K562 (cell line): ENCODE measurements around the gene C10orf95.

Experiments
- CTCF ChIP-seq, 3 experiments: IDR thresholded peaks in 2 of 3; conservative IDR thresholded peaks in 1 of 3; 2 replicates each; pipeline ENCODE4 v1.5.1; 2011 to 2012; ENCODE audit warnings: low read length in 3 of 3, mild to moderate bottlenecking in 3 of 3, control low read depth in 2 of 3, improper control_type of control experiment in 1 of 3, inconsistent platforms in 1 of 3, low read depth in 1 of 3, mixed read lengths in 1 of 3, moderate library complexity in 1 of 3; ENCODE audit not compliant: insufficient read depth in 2 of 3
- EP300 ChIP-seq: IDR thresholded peaks from 2 replicates; pipeline ENCODE4 v1.6.1; 2012; ENCODE audit warnings: low read length, improper control_type of control experiment
- ETV5 ChIP-seq: sonication (generic); formaldehyde crosslinking; IDR thresholded peaks from 2 replicates; pipeline ENCODE4 v1.4.0; 2020; ENCODE audit warnings: low read depth, mild to moderate bottlenecking, missing genetic modification reagents
- ETV6 ChIP-seq, 3 experiments: fragments of 150-350 bp in 1 of 3; sonication (generic) in 1 of 3; formaldehyde crosslinking in 1 of 3; IDR thresholded peaks; 2 replicates each; pipeline versions ENCODE4 v1.6.1 to v1.8.0; 2014 to 2022; ENCODE audit warnings: borderline replicate concordance in 2 of 3, low read depth in 2 of 3, antibody characterized with exemption in 1 of 3, low read length in 1 of 3, mild to moderate bottlenecking in 1 of 3, missing genetic modification reagents in 1 of 3
- HDAC6 ChIP-seq: IDR thresholded peaks from 2 replicates; pipeline ENCODE4 v1.6.1; 2012; ENCODE audit warnings: low read depth, mild to moderate bottlenecking, control low read depth, inconsistent platforms, low read length, moderate library complexity
- HDGF ChIP-seq: fragments of 450-650 bp; IDR thresholded peaks from 2 replicates; pipeline ENCODE4 v1.6.1; 2016
- HMG20B ChIP-seq: fragments of 250-450 bp; sonication (Bioruptor Pico); IDR thresholded peaks from 2 replicates; pipeline ENCODE4 v1.5.0; 2021; ENCODE audit warnings: mild to moderate bottlenecking
- NELFE ChIP-seq: IDR thresholded peaks from 2 replicates; pipeline ENCODE4 v1.6.1; 2011; ENCODE audit warnings: mild to moderate bottlenecking; ENCODE audit not compliant: insufficient read depth, insufficient read length
- NFRKB ChIP-seq: fragments of 450-650 bp; IDR thresholded peaks from 2 replicates; pipeline ENCODE4 v1.6.1; 2016; ENCODE audit warnings: low read depth
- NR3C1 ChIP-seq: sonication (generic); formaldehyde crosslinking; IDR thresholded peaks from 2 replicates; pipeline ENCODE4 v1.8.1; 2022; ENCODE audit warnings: missing genetic modification reagents
- POLR2A ChIP-seq: fragments of 450-650 bp; conservative IDR thresholded peaks from 2 replicates; pipeline ENCODE4 v1.6.1; 2016
- RFX5 ChIP-seq: IDR thresholded peaks from 2 replicates; pipeline ENCODE4 v1.6.1; 2011; ENCODE audit warnings: low read depth, mild to moderate bottlenecking, improper control_type of control experiment, low read length
- USF1 ChIP-seq: sonication (generic); formaldehyde crosslinking; IDR thresholded peaks from 2 replicates; pipeline ENCODE4 v1.9.0; 2022; ENCODE audit warnings: mild to moderate bottlenecking, missing genetic modification reagents
- ZNF239 ChIP-seq: fragments of 250-450 bp; sonication (Bioruptor Pico); IDR thresholded peaks from 2 replicates; pipeline ENCODE4 v1.4.0; 2020; ENCODE audit warnings: mild to moderate bottlenecking

DNA sequence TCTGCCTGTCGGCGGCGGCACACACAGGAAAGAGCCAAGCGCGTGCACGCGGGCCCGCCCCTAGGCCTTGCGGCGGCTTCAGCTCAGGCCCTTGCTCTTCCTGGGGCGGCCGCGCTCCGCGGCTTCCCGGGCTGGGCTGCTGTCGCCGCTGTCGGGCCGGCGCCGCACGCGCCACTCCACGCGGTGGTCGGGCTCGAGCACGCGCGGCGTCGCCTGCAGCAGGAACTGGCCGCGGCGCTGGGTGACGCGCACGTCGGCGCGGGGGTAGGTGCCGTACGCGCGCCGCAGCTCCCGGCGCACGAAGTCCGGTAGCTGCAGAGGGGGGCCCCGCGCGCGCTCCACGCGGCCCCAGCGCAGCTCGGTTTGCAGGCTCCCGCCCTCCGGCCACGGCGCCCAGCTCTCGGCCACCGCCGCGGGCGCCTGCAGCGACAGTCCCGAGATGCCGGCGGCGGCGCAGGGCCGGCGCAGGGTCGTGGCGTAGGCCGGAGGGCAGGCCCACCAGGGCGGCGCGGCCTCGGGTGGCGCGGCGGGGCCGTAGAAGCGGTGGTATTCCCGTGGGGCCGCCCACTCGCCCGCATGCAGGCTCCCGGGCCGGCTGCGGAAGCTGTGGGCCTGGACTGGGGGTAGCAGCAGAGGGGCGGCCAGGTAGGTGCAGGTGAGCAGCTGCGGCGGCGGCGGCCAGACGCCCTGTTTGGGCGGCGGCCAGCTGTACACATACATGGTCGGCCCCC lies 804 bp downstream of the C10orf95 start:
- TF ChIP-seq NFRKB (no peak), CTCF (IDR thresholded peaks at IDR 0.05 in 2 of 3, conservative IDR thresholded peaks at IDR 0.05 in 1 of 3; ENCODE audit: insufficient read depth in 2 of 3, low read depth in 1 of 3, low read length in 3 of 3) (no peak), NELFE (no peak), HMG20B (no peak), POLR2A (no peak), ETV6 (IDR thresholded peaks at IDR 0.05; ENCODE audit: borderline replicate concordance in 1 of 2, low read depth in 2 of 2, low read length in 1 of 2) (no peak), ETV6 (CRISPR knock-in tag; IDR thresholded peaks at IDR 0.05; ENCODE audit: borderline replicate concordance) (no peak), HDGF (no peak), USF1 (CRISPR knock-in tag) (no peak), EP300 (no peak), ZNF239 (CRISPR knock-in tag) (no peak), RFX5 (no peak), NR3C1 (CRISPR knock-in tag) (no peak), HDAC6 (no peak), ETV5 (peak; percentile 70; the same call in 1 of the 2 replicates)
